ENCODE data around the gene ZNF648.
A peak's percentile ranks its signal among the peaks of the same experiment; 100 is the strongest.
"Not testable (repeated sequence)": the region's sequence is repeated elsewhere in the genome, so short reads cannot be mapped to it uniquely, and the experiment has no call there.

ZNF648 gene

DNA sequence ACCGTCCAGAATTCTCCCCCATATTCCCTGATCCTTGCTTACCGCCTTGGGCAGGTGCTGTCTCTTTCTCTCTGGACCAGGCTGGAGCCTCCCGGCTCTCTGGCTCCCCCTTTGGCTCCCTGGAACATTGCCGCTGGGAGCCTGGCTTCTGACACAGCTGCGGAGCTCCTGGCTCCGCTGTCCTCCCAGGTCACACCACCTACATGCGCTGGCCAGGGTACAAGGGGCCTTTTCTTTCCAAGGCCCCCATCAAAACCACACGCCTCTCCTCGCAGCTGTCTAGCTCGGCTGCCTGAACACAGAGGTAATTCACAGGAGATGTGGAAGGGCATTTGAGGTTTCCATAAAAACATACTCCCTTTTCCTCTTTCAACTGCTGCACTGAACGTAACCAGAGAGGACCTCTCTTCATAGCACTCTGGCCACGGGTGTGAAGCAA is 7.5 kb upstream of the ZNF648 start:
- DNase-seq (ENCODE audit: low read depth): peak; percentile 21

DNA sequence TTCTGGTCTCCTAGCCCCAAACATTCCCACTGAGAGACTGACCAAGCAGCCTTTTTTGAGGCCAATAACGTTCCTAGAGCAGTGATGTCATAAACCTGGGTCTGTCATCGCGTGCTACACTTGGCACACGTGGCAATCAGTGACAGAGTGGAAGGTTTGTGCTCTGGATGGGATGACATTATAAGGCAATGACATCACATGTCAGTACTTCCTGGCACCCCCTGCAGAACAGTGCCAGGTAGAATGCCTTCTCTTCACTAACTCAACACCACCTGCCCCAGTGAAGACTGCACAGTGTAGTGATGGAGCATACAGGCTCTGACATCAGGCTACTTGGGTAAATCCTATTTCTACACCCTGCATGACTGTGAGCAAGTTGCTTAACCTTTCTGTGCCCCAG is 5.4 kb upstream of the ZNF648 start:
- no peak for DNase-seq (ENCODE audit: low read depth)

DNA sequence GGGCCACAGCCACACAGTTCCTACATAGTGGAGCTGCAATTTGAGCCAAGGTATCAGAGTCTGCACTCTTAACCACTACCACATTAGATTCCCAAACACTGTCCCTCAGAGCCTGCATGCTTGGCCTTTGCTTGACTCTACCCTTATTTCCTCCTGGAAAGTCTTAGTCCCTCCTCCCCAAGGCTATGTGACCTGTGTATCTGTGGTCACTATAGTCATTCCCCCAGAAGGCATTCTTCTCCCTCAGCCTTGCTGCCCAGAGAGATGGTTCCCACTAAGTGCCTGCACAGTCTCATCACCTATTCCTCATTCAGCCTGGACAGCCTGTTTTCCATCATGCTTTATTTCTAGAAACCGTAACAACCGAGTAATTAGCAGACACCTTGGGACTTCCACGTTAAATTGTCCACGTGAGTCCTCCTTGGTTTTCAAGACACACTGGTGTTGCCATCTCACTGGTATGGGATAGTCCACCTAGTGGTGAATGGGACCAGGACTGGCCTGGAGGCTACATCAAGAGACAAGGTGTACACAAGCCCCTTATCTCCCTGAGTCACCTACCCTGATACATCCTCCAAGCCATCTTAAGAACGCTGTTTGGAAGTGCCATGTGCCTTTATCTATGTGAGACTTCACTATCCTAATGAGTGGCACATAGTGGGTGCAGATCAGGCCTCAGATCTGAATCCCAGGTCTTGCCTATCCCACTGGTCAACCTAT is 3.8 kb upstream of the ZNF648 start:
- no peak for DNase-seq (ENCODE audit: low read depth)

DNA sequence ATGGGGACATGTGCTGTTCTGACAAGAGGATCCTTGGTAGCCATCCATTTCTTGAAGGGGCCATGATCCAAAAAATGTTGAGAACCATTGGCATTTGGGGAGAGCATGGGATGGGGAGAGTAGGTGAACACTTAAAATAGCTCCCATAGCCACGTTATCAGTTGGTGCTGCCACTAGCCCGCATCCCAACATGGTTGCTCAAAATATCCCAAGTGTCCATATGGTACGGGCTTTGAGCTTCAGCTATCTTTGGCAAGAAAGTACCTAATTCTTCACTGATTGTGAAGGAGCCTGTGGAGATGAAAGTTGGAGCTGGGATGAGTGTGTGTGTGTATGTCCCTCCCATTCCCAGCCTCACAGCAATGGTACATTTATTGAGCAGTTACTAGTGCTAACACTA is 3.1 kb upstream of the ZNF648 start:
- no peak for DNase-seq (ENCODE audit: low read depth)

DNA sequence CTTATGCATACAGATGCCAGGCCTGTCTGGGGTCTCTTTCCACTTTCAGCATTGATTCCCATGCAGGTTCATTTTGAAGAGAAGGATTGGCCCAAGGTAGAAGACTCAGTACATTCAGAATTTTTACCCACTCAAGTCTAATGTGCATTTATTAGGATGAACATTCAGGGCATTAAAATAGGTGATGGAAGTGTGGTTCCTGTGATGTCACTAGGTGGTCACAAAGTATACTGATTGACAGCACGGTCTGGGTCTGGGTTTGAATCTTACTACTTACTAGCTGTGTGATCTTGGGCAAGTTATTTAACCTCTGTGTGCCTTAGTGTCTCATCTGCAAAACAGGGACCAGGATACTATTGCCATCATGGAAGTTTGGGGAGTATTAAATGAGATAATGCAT is 711 bp upstream of the ZNF648 start:
- DNase-seq (ENCODE audit: low read depth): no peak

DNA sequence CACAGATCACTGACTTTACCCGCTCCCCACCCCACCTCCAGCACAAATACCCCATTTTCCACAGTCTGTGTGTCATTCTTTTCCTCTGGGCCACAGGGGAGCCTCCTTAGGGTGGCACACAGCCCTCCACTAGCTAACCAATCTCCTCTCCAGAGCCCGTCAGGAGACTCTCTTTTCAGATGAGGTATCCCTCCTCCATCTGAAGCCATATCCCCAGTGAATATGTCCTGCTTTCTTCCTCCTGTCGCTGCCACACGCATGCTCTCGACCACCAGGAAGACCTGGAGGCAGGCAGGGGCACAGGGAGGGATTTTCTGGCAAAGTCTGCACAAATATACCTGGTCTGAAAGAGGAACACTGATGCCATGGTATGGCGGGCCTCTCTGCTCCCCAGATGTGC is 635 bp downstream of the ZNF648 start:
- no peak for DNase-seq (ENCODE audit: low read depth)

DNA sequence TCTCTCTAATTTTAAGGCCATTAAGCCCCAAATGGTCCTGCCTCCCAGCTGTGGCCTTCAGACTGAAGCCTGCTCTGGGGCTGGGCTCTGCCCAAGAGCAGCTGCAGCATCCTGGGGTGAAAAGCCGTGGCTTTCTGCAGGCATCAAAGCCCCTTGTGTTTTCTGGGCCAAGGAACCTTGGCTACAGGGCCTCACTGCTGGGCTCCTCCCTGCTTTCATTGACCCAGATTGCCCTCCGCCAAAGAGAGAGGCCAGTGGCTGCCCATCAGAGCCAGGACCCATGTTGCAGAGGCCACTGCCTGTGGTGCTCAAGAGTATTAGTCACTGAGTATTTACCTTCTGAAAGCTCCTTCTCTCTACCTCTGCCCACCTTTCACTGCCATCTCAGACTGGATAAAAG is 1.6 kb downstream of the ZNF648 start:
- DNase-seq (ENCODE audit: low read depth): no peak

DNA sequence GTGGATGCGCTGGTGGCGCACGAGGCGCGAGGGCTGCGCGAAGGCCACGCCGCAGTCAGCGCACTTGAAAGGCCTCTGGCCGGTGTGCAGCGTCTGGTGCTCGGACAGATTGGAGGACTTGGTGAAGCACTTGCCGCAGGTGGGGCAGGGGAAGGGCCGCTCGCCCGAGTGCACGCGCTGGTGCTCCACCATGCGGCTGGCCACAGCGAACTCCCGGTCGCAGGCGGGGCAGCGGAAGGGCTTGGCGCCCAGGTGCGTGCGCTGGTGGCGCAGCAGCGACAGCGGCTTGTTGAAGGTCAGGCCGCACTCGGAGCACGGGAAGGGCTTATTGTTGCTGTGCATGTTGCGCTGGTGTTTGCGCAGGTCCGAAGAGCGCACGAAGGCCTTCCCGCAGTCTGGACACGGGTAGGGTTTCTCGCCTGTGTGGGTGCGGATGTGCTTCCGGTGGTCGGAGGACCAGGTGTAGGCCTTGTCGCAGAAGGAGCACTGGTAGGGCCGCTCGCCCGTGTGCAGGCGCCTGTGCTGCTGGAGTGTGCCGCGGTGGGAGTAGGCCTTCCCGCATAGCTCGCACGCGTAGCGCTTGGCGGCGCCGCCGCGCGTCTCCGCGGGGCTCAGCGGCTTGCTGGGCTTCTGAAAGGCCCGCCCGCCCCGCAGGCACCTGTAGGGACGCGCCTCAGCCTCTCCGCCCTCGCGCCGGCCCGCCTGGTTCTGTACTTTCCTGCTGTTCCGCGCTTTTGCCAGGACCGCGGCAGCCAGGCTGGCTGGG is 4.7 kb downstream of the ZNF648 start:
- no peak for DNase-seq (ENCODE audit: low read depth)

DNA sequence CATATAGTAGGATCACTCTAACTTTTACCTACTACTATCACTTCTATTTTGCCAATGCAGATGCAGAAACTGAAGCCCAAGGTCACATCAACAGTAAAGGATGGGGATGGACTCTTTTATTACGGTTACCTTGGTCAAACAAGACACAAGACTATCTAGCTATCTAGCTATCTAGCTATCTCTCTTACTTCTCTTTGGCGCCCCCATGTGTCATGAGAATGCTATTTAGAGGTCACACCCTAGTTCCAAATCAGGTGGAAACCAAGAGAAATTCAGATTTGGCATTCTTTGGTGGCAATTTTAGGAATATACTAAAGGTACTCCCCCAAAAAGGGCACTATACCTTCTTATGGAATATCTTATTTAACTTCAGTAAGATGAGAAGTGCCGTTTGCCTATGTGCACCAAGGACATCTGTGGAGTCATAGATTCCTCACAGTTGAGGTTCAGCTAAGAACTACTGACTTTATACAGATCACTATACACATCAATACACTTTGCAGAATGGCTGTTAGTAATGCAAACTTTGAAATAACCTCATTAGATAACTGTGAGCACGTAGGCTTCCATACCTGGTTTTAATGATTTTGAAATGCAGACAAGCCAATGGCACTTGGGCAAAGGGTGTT is 6.7 kb downstream of the ZNF648 start:
- no peak for DNase-seq (ENCODE audit: low read depth)

DNA sequence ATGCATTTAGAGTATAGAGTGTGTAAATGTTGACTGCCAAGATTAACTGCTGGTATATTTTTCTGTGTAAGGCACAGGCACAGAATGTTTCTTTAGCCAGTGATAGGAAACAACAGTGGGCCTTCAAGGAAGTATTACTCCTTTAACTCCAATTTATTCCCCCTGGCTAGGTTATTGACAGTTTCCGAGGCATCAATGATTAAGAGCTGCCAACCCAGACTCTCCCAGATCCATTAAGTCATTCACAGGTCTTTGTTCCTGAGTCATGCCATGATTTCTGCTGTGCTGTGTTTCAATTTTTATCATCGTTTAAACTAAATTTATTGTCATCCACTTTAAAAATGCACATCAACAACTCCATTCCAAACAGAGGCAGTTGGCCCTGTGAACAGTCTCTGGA is 9.2 kb downstream of the ZNF648 start:
- no peak for DNase-seq (ENCODE audit: low read depth)

DNA sequence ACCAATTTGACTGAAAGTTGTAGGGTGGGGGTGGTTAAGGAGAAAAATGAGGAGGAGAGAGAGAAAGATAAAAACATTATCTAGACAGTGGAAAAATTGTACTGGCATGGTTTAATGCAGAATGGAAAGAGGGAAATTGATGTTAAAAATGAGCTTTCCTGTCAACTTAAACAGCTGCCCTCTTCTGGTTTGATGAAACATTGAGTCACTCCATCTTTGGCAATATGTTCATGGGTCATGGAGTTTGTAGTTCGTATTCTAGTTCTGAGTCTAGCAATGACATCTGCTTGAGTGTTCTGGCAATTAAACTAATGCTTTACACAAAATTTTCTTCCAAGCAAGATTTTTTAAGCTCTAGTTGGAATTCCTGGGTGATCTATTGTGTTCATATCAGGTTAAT is 9.6 kb downstream of the ZNF648 start:
- DNase-seq (ENCODE audit: low read depth): no peak

DNA sequence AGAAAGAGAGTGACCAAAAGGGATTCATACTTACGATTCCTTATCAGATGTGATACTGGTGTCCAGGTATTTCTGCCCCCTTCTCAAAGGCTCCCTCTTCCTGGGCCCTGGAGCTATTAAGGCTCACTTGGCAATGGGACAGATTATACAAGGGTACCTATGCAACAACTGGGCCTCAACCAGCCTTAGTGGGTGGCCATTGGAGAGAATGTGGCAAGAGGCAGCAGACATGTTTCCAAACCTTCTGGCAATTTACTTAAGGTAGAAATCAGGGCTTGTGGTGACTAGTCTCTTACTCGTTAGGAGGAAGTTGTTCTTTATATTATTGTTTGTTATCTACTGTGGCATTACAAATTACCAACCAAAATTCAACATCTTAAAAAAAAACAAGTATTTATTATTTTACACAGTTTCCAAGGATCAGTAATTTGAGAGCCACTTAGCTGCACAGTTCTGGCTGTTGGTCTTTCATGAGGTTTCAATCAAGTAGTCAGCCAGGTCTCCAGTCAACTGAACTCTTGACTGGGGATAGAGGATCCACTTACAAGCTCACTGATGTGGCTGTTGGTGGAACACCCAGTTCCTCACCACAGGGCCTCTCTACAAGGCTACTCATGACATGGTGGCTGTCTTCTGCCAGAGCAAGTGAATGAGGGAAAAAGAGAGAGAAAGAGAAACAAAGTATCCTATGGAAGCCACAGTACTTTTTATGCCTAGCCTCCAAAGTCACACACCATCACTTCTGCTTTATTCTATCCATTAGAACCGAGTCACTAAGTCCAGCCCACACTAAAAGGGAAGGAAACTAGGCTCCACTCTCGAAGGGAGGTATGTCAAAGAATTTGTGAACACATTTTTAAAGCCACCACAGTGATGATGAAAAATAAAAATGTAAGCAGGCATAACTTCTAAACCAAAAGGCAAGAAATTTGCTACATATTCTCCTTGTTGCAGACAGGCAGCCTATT is 10.7 kb downstream of the ZNF648 start:
- no peak for DNase-seq (ENCODE audit: low read depth)

DNA sequence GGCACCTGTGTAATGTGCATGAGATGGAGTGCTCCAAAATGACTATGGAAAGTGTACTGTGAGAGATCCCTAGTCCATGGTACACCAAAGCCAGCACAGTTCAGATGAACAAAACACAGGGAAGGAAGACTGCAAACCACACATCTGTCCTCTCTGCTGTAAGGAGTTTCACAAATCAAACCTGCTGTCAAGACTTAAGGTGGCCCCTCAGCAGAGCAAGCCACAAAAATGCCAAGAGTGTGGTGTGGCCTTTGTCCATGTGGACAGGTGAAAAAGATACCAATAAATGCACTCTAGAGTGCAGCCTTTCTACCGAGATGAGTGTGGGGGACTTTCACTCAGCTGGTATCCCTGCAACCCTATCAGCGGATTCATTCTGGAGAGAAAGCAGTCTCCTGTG is 12.9 kb downstream of the ZNF648 start:
- no peak for DNase-seq (ENCODE audit: low read depth)

DNA sequence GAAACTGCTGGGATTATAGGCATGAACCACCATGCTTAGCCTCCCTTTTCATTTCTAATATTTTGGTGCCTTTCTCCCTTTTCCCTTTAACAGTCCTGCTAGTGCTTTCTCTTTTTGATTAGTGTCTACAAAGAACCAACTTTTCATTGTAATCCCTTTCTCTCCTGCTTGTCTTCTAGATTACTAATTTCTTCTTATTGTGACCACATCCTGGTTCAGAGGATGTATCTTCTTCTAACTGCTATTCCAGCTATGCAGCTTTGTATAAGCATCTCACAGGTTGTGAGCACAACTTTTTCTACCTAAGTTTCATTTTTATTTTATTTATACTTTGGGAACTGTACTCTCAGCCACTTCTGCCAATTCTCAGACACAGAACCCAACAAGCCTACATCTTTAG is 14.7 kb downstream of the ZNF648 start:
- no peak for DNase-seq (ENCODE audit: low read depth)

DNA sequence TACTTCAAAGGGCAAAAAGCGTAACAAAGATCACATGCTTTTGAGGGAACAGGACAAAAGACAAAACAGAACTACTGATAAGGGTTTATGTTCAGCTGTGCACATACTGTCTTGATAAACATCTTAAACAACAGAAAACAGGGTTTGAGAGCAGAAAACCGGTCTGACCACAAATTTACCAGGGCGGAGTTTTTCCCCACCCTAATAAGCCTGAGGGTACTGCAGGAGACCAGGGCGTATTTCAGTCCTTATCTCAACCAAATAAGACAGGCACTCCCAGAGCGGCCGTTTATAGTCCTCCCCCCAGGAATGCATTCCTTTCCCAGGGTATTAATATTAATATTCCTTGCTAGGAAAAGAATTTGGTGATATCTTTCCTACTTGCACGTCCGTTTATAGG is 16.0 kb downstream of the ZNF648 start:
- DNase-seq (ENCODE audit: low read depth): not testable (repeated sequence)

DNA sequence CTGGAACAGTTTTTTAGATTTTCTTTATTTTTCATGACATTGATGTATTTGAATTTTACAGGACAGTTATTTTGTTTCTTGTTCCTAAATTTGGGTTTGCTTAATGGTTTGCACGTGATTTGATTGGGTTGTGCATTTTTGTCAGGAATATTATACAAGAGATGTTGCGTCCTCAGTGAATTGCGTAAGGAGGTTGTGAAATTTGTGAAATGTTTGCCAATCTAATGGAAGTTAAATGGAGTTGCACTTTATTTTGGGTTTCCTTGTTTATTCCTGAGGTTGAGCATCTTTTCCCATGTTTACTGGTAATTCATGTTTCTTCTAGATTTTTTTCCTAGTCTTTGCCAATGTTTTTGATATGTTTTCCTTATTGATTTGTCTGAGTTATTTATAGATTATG is 19.9 kb downstream of the ZNF648 start:
- no peak for DNase-seq (ENCODE audit: low read depth)

DNA sequence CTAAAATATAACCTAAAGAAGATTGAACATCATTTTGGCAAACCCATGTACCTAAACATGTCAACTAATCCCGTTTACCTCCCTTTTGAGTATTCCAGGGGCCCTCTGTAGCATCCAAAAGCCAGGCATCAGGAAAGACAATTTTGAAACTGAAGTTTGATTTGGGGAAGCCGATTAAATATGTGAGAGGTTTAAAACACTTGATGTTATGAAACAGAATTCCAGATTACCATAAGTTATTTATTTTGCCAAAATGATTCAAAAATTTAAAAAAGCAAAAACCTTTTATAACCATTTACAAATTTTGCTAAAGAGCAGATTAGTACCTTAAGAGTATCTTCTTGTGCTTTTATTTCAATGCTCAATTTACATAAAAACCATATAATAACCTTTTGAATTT is 23.3 kb downstream of the ZNF648 start:
- DNase-seq (ENCODE audit: low read depth): no peak

DNA sequence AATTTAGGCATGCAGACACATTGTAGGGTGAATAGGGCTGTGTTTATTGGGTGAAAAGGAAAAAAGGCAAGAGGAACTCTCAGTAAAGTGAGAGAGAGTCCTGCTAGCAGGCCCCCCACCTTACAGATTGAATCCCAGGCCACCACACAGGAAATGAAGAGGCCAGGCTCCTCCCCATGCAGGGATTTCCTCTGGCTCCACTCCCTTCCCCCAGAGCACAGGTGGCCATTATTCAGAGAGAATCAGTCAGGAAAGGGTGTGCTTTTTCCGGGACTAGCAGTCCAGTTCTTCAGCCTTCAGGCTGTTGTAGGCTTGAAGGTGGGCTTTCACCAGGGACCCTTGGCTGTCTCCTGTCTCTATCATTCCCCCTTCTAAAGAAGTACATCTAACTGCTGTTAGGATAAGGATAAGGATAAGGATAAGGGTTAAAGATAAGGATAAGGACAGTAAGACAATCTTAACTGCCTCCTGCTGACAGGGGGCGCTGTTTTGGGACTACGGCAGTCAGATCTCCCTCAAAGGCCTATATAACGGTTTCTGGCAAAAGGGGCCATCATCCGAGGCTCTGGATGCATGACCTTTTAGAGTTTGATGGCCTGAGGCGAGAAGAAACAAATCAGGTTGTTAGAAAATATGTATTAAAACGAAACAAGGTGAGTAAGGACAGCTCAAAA is 26.3 kb downstream of the ZNF648 start:
- DNase-seq (ENCODE audit: low read depth): no peak

DNA sequence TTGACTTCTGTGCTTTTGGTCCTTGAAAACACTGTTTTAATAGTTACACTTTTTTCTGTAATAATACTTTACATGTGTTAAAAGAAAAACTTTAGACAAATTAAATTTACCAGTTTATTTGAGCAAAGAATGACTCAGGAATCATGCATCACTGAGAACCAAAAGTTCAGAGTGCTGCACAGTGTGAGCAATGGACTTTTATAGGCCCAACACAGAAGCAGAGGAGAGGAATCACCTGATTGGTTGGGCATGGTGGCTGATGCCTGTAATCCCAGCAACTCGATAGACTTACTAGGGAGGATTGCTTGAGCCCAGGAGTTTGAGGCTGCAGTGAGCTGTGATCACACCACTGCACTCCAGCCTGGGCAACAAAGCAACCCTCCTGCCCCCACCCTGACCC is 29.3 kb downstream of the ZNF648 start:
- DNase-seq (ENCODE audit: low read depth): no peak

DNA sequence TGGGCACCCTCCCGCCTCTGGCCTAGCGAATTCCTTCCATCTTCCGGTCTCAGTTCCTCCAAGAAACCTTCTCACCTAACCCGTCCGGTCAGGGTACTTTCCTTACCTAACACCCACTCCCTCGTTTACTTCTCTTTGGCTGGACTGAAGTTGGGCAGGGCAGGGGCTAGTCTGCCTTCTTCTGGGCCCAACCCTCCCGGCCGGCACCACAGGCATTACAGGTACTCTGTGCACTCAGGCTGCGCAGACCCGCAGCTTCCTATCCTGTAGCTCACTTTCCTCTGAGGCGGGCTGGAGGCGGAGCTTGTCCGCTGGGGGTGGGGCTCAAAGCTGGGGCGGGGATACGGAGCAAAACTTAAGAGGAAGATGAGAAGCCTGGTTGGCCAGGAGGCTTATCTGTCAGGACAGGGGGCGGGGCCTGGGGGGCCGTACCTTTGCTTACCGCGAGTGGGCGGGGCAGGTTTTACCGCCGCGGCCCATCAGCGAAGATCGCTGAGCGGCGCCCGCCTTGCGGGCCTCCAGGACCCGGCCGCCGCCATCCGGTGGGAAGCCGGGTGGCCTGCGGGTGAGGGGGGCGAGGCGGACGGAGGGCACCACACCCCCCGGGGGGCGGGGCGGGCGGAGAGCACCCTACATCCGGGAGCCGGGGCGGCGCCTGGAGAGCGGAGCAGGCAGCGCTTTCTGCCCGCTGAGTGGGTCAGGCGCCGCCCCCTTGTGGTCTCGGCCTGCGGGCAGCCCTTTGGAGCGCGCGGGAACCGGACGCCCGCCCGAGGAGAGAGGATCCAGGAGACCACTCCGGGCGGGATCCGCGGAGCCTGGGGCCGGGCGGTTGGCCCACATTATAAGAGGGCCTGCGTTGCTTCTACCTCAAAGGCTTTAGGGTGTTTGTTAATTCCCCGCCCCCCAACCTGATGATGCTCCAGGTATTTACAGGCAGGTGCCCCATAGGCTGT is 31.9 kb downstream of the ZNF648 start:
- peak; percentile 96 for DNase-seq (ENCODE audit: low read depth)
